Vagina (tissue), 2 donors: ENCODE results near the gene ZNF331. TPM values are rescaled to one million over a fixed set of nuclear protein-coding genes. Genes with fewer than 3 reads are reported as not detected.

ENCODE experiments used
- DNase-seq, 2 donors: peaks; one replicate each; pipeline ENCODE4 v3.0.0-alpha.2; 2017; ENCODE audit errors: extremely low spot score in 2 of 2
- H3K27ac ChIP-seq: fragments of 200-600 bp; sonication (generic); one replicate; pipeline ENCODE4 v1.5.1; 2019
- H3K27me3 ChIP-seq: fragments of 200-600 bp; sonication (generic); one replicate; pipeline ENCODE4 v1.5.1; 2019
- H3K36me3 ChIP-seq, 2 donors: fragments of 200-600 bp; sonication (generic); one replicate each; pipeline ENCODE4 v1.5.1; 2017 to 2019
- H3K4me1 ChIP-seq: fragments of 200-600 bp; sonication (generic); one replicate; pipeline ENCODE4 v1.5.1; 2019
- H3K4me3 ChIP-seq, 2 donors: fragments of 200-600 bp; sonication (generic); 1 replicate in 1 of 2; 2 replicates in 1 of 2; pipeline ENCODE4 v1.5.1; 2016 to 2019
- H3K9me3 ChIP-seq: fragments of 200-600 bp; sonication (generic); one replicate; pipeline ENCODE4 v1.5.1; 2019
- CTCF ChIP-seq, 3 experiments: fragments of 450-650 bp in 2 of 3; fragments of 200-600 bp in 1 of 3; sonication (generic) in 1 of 3; IDR thresholded peaks; one replicate each; pipeline ENCODE4 v1.5.1; 2017 to 2019; ENCODE audit warnings: antibody characterized with exemption in 3 of 3, mild to moderate bottlenecking in 2 of 3, moderate library complexity in 2 of 3
- POLR2A ChIP-seq, 2 donors: fragments of 450-650 bp; IDR thresholded peaks; one replicate each; pipeline ENCODE4 v1.6.1; 2017; ENCODE audit warnings: antibody characterized with exemption in 2 of 2, mild to moderate bottlenecking in 2 of 2, moderate library complexity in 2 of 2
- POLR2AphosphoS5 ChIP-seq, 2 donors: sonication (generic); formaldehyde crosslinking; IDR thresholded peaks; one replicate each; pipeline ENCODE4 v1.9.0; 2017; ENCODE audit warnings: antibody characterized with exemption in 2 of 2, mild to moderate bottlenecking in 2 of 2, low read depth in 1 of 2; ENCODE audit not compliant: insufficient read depth in 1 of 2
- intact Hi-C: fragments of 100-400 bp; cut with DNase I; formaldehyde crosslinking; loops from one replicate; pipeline ENCODE4 v1.15.1; 2023
- total RNA-seq: library from RNA; depleted of rRNA; stranded (reverse); fragments of >200 nt; gene quantifications from one replicate; pipeline ENCODE4 v1.2.3, GENCODE V29; 2016

The ZNF331 gene
- total RNA-seq, 1 donor from 2014 or later: 72.7 TPM

GRCh38 chr19:53596056-53596455 lies 58.1 kb downstream of the ZNF331 start:
- Histone ChIP-seq H3K4me3 (no peak overlapping the region), H3K27me3 (no peaks in the 10 kb centered on the region), H3K9me3 (no peaks in the 10 kb centered on the region), H3K36me3 (no peaks in the 10 kb centered on the region), H3K4me1 (no peaks in the 10 kb centered on the region), H3K27ac (no peak overlapping the region)
- no peak for TF ChIP-seq POLR2A (IDR thresholded peaks at IDR 0.05)
- no peak for TF ChIP-seq POLR2AphosphoS5 (IDR thresholded peaks at IDR 0.05; ENCODE audit: insufficient read depth in 1 of 2, low read depth in 1 of 2)
- TF ChIP-seq CTCF (IDR thresholded peaks at IDR 0.05): no peak
- DNase-seq: no peak
- intact Hi-C loops: no loop called here

GRCh38 chr19:53597023-53597422 lies 59.1 kb downstream of the ZNF331 start:
- Histone ChIP-seq H3K36me3 (no peaks in the 10 kb centered on the region), H3K27ac (no peak overlapping the region), H3K4me1 (no peaks in the 10 kb centered on the region), H3K4me3 (no peak overlapping the region), H3K27me3 (no peaks in the 10 kb centered on the region), H3K9me3 (no peaks in the 10 kb centered on the region)
- no peak for TF ChIP-seq POLR2AphosphoS5 (IDR thresholded peaks at IDR 0.05; ENCODE audit: insufficient read depth in 1 of 2, low read depth in 1 of 2)
- TF ChIP-seq POLR2A (IDR thresholded peaks at IDR 0.05): no peak
- no peak for TF ChIP-seq CTCF (IDR thresholded peaks at IDR 0.05)
- no peak for DNase-seq
- intact Hi-C loops: no loop called here

GRCh38 chr19:53598361-53598760 lies 60.4 kb downstream of the ZNF331 start:
- H3K27ac ChIP-seq: no peak overlapping the region
- no peak overlapping the region for H3K4me3 ChIP-seq
- no peaks in the 10 kb centered on the region for H3K9me3 ChIP-seq
- H3K4me1 ChIP-seq: no peaks in the 10 kb centered on the region
- intact Hi-C loops: no loop called here
- no peak for DNase-seq
- H3K27me3 ChIP-seq: no peaks in the 10 kb centered on the region
- no peaks in the 10 kb centered on the region for H3K36me3 ChIP-seq
- TF ChIP-seq POLR2A (IDR thresholded peaks at IDR 0.05): no peak
- TF ChIP-seq CTCF (IDR thresholded peaks at IDR 0.05): no peak
- no peak for TF ChIP-seq POLR2AphosphoS5 (IDR thresholded peaks at IDR 0.05; ENCODE audit: insufficient read depth in 1 of 2, low read depth in 1 of 2)

GRCh38 chr19:53600217-53600616 lies 62.3 kb downstream of the ZNF331 start:
- no peak overlapping the region for H3K27ac ChIP-seq
- no peaks in the 10 kb centered on the region for H3K27me3 ChIP-seq
- H3K4me1 ChIP-seq: no peaks in the 10 kb centered on the region
- H3K4me3 ChIP-seq: no peak overlapping the region
- intact Hi-C loops: no loop called here
- no peak for DNase-seq
- no peaks in the 10 kb centered on the region for H3K36me3 ChIP-seq
- H3K9me3 ChIP-seq: no peaks in the 10 kb centered on the region
- TF ChIP-seq POLR2A (IDR thresholded peaks at IDR 0.05): no peak
- no peak for TF ChIP-seq POLR2AphosphoS5 (IDR thresholded peaks at IDR 0.05; ENCODE audit: insufficient read depth in 1 of 2, low read depth in 1 of 2)
- no peak for TF ChIP-seq CTCF (IDR thresholded peaks at IDR 0.05)

- no peaks in the 10 kb centered on the region for H3K4me1 ChIP-seq
- no peaks in the 10 kb centered on the region for H3K9me3 ChIP-seq
- DNase-seq: no peak
- no peak overlapping the region for H3K27ac ChIP-seq
- H3K36me3 ChIP-seq: no peaks in the 10 kb centered on the region
- H3K27me3 ChIP-seq: no peaks in the 10 kb centered on the region
- H3K4me3 ChIP-seq: no peak overlapping the region
- intact Hi-C loops: no loop called here
- no peak for TF ChIP-seq POLR2A (IDR thresholded peaks at IDR 0.05)
- no peak for TF ChIP-seq CTCF (IDR thresholded peaks at IDR 0.05)
- no peak for TF ChIP-seq POLR2AphosphoS5 (IDR thresholded peaks at IDR 0.05; ENCODE audit: insufficient read depth in 1 of 2, low read depth in 1 of 2)
These were observed 68.1 kb downstream of the ZNF331 start for GRCh38 chr19:53606031-53606430.
